HG03280 (cell line): ENCODE data around the gene SMOC2.

ENCODE experiments used
- ATAC-seq: cut with Tn5 transposase; IDR thresholded peaks from one replicate; pipeline ENCODE4 v1.9.1; 2021; ENCODE audit warnings: mild to moderate bottlenecking, moderate library complexity; ENCODE audit not compliant: unreplicated experiment

The SMOC2 gene

GRCh38 chr6:168440520-168441433 lies at the start of gene SMOC2:
Gene SMOC2, plus strand, starts transcription at chr6:168441184. Its CDS starts 187 bp downstream, at chr6:168441371.
- ATAC-seq, result no peak

GRCh38 chr6:168393126-168393870 lies 47.7 kb upstream of the SMOC2 start:
- no peak for ATAC-seq

GRCh38 chr6:168394606-168395005 lies 46.4 kb upstream of the SMOC2 start:
- no peak for ATAC-seq

GRCh38 chr6:168395983-168396382 lies 45.0 kb upstream of the SMOC2 start:
- no peak for ATAC-seq

GRCh38 chr6:168396561-168396960 lies 44.4 kb upstream of the SMOC2 start:
- no peak for ATAC-seq

- ATAC-seq, result no peak
Observed at GRCh38 chr6:168397012-168397411, 44.0 kb upstream of the SMOC2 start.

GRCh38 chr6:168400037-168400436 lies 40.9 kb upstream of the SMOC2 start:
- ATAC-seq, result no peak

GRCh38 chr6:168403370-168404005 lies 37.5 kb upstream of the SMOC2 start:
- ATAC-seq, result no peak

- ATAC-seq, result no peak
Observed at GRCh38 chr6:168404560-168404959, 36.4 kb upstream of the SMOC2 start.

GRCh38 chr6:168407842-168408241 lies 33.1 kb upstream of the SMOC2 start:
- no peak for ATAC-seq

GRCh38 chr6:168408504-168409136 lies 32.4 kb upstream of the SMOC2 start:
- no peak for ATAC-seq

- ATAC-seq, result no peak
Observed at GRCh38 chr6:168410035-168410434, 30.9 kb upstream of the SMOC2 start.

GRCh38 chr6:168410554-168411011 lies 30.4 kb upstream of the SMOC2 start:
- no peak for ATAC-seq

- no peak for ATAC-seq
Observed at GRCh38 chr6:168411130-168411529, 29.9 kb upstream of the SMOC2 start.

- no peak for ATAC-seq
Observed at GRCh38 chr6:168411793-168412192, 29.2 kb upstream of the SMOC2 start.

- no peak for ATAC-seq
Observed at GRCh38 chr6:168412456-168412855, 28.5 kb upstream of the SMOC2 start.

GRCh38 chr6:168413018-168413720 lies 27.8 kb upstream of the SMOC2 start:
- ATAC-seq, result no peak

GRCh38 chr6:168413856-168414255 lies 27.1 kb upstream of the SMOC2 start:
- no peak for ATAC-seq

- no peak for ATAC-seq
Observed at GRCh38 chr6:168414336-168415097, 26.5 kb upstream of the SMOC2 start.
